WERI-Rb-1 (cell line): ENCODE measurements around the gene RUFY4.
"Not testable (repeated sequence)": the region's sequence is repeated elsewhere in the genome, so short reads cannot be mapped to it uniquely, and the experiment has no call there.

ENCODE experiments used
- DNase-seq: peaks from one replicate; pipeline ENCODE4 v3.0.0-alpha.2; 2020
- H3K27ac ChIP-seq: fragments of 250-450 bp; sonication (Bioruptor Pico); 2 replicates; pipeline ENCODE4 v1.5.1; 2020; ENCODE audit warnings: mild to moderate bottlenecking, moderate library complexity
- H3K27me3 ChIP-seq: fragments of 250-450 bp; sonication (Bioruptor Pico); 2 replicates; pipeline ENCODE4 v1.5.1; 2021; ENCODE audit warnings: mild to moderate bottlenecking, low read depth, moderate library complexity; ENCODE audit not compliant: insufficient read depth, severe bottlenecking
- H3K36me3 ChIP-seq: fragments of 250-450 bp; sonication (Bioruptor Pico); 2 replicates; pipeline ENCODE4 v1.5.1; 2020; ENCODE audit warnings: mild to moderate bottlenecking, moderate library complexity
- H3K4me3 ChIP-seq: 2 replicates; pipeline ENCODE4 v1.5.1; 2011; ENCODE audit warnings: low read depth, mild to moderate bottlenecking, control low read depth, low read length
- H3K9me3 ChIP-seq: fragments of 250-450 bp; sonication (Bioruptor Pico); 2 replicates; pipeline ENCODE4 v1.5.1; 2021; ENCODE audit warnings: mild to moderate bottlenecking, moderate library complexity; ENCODE audit not compliant: severe bottlenecking
- CTCF ChIP-seq: IDR thresholded peaks from 2 replicates; pipeline ENCODE4 v1.5.1; 2011; ENCODE audit warnings: low read depth, mild to moderate bottlenecking, control low read depth, inconsistent platforms, low read length

Gene RUFY4

GRCh38 chr2:218033590-218034496, 35.2 kb upstream of the RUFY4 start:
- Histone ChIP-seq H3K9me3 (no peaks in the 10 kb centered on the region), H3K27me3 (peaks cover 5% of the 10 kb centered on the region), H3K36me3 (no peaks in the 10 kb centered on the region), H3K4me3 (no peak overlapping the region), H3K27ac (no peak overlapping the region)
- TF ChIP-seq CTCF = no peak
- no peak for DNase-seq

GRCh38 chr2:218034497-218035213, 34.4 kb upstream of the RUFY4 start:
- not testable (repeated sequence) for H3K9me3 ChIP-seq, H3K27me3 ChIP-seq, H3K27ac ChIP-seq, H3K4me3 ChIP-seq, H3K36me3 ChIP-seq
- TF ChIP-seq CTCF = peak; percentile 72
- DNase-seq = peak; percentile 59

- DNase-seq = no peak
- Histone ChIP-seq H3K4me3 (no peak overlapping the region), H3K27ac (no peak overlapping the region), H3K27me3 (peaks cover 5% of the 10 kb centered on the region), H3K9me3 (no peaks in the 10 kb centered on the region), H3K36me3 (no peaks in the 10 kb centered on the region)
- TF ChIP-seq CTCF = no peak
These were observed 33.5 kb upstream of the RUFY4 start for GRCh38 chr2:218035463-218036100.

GRCh38 chr2:218036371-218036770, 32.7 kb upstream of the RUFY4 start:
- TF ChIP-seq CTCF = 0 out of 2 replicates have a peak, but pooled peaks have one; percentile 11
- no peak for DNase-seq
- no peaks in the 10 kb centered on the region for H3K36me3 ChIP-seq
- H3K4me3 ChIP-seq = no peak overlapping the region
- H3K9me3 ChIP-seq = no peaks in the 10 kb centered on the region
- no peak overlapping the region for H3K27ac ChIP-seq
- peaks cover 5% of the 10 kb centered on the region for H3K27me3 ChIP-seq

GRCh38 chr2:218039171-218039570, 29.9 kb upstream of the RUFY4 start:
- peaks cover 5% of the 10 kb centered on the region for H3K27me3 ChIP-seq
- H3K9me3 ChIP-seq = no peaks in the 10 kb centered on the region
- H3K4me3 ChIP-seq = no peak overlapping the region
- no peak for DNase-seq
- TF ChIP-seq CTCF = no peak
- H3K36me3 ChIP-seq = no peaks in the 10 kb centered on the region
- H3K27ac ChIP-seq = no peak overlapping the region
